Choroid plexus epithelial cell (primary cell): ENCODE measurements around the gene AREG.

ENCODE experiments used
- DNase-seq: peaks from one replicate; pipeline ENCODE4 v3.0.0-alpha.2; 2010; ENCODE audit warnings: low read depth
- H3K4me3 ChIP-seq: 2 replicates; pipeline ENCODE4 v1.5.1; 2011; ENCODE audit warnings: low read depth, mild to moderate bottlenecking, control low read depth, low read length, moderate library complexity
- TF ChIP-seq, protein P1 (sequence below): conservative IDR thresholded peaks from 2 replicates; pipeline ENCODE4 v1.5.1; 2011; ENCODE audit warnings: low read depth, mild to moderate bottlenecking, control low read depth, inconsistent platforms, low read length, moderate library complexity

Gene AREG

DNA sequence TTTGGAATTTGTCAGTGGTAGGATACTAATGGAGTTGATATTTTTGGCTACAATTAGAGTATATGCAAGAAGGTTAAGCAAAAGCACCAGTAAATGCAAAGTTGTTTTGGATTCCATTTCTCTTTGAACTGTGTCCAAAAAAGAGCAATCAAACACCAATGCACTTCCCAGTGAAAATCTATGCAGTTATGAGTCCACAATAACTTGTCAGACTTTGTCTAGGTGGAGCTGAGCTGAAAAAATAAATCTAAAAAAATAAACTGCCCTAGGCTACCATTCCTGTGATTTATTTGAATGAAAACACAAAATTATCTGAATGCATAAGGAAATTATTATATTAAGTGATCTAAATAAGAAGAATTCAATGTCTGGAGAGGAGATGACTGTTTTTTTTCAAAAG is 37.0 kb upstream of the AREG start:
- no peak overlapping the region for H3K4me3 ChIP-seq
- TF ChIP-seq, protein P1, sequence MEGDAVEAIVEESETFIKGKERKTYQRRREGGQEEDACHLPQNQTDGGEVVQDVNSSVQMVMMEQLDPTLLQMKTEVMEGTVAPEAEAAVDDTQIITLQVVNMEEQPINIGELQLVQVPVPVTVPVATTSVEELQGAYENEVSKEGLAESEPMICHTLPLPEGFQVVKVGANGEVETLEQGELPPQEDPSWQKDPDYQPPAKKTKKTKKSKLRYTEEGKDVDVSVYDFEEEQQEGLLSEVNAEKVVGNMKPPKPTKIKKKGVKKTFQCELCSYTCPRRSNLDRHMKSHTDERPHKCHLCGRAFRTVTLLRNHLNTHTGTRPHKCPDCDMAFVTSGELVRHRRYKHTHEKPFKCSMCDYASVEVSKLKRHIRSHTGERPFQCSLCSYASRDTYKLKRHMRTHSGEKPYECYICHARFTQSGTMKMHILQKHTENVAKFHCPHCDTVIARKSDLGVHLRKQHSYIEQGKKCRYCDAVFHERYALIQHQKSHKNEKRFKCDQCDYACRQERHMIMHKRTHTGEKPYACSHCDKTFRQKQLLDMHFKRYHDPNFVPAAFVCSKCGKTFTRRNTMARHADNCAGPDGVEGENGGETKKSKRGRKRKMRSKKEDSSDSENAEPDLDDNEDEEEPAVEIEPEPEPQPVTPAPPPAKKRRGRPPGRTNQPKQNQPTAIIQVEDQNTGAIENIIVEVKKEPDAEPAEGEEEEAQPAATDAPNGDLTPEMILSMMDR: no peak
- DNase-seq: no peak

DNA sequence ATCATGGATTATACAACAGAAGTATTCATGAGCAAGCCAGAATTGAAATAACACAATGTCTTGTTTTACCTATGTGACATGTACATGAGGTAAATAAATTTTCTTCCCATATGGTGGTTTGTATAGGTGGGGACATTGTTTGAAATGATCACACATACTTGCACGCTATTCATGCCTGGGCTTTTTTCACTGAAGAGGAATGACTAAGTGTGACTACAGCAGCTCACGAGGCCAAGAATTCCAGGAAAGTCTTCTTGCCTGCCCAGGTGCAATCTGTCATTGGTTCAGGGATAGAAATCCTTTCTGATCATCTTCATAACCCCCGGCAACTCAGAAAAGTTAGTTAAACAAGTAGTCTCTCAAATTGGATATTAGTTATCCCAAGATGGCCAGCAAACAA is 36.3 kb upstream of the AREG start:
- H3K4me3 ChIP-seq: no peak overlapping the region
- TF ChIP-seq, protein P1: no peak
- peak; percentile 35 for DNase-seq

- no peak overlapping the region for H3K4me3 ChIP-seq
- TF ChIP-seq, protein P1: no peak
- peak; percentile 72 for DNase-seq
Observed at GRCh38 chr4:74410272-74410671, 34.7 kb upstream of the AREG start.

GRCh38 chr4:74412225-74412624 is 32.7 kb upstream of the AREG start:
- TF ChIP-seq, protein P1: no peak
- H3K4me3 ChIP-seq: no peak overlapping the region
- no peak for DNase-seq

- H3K4me3 ChIP-seq: no peak overlapping the region
- DNase-seq: no peak
- TF ChIP-seq, protein P1: no peak
Observed at GRCh38 chr4:74413265-74413664, 31.7 kb upstream of the AREG start.

DNA sequence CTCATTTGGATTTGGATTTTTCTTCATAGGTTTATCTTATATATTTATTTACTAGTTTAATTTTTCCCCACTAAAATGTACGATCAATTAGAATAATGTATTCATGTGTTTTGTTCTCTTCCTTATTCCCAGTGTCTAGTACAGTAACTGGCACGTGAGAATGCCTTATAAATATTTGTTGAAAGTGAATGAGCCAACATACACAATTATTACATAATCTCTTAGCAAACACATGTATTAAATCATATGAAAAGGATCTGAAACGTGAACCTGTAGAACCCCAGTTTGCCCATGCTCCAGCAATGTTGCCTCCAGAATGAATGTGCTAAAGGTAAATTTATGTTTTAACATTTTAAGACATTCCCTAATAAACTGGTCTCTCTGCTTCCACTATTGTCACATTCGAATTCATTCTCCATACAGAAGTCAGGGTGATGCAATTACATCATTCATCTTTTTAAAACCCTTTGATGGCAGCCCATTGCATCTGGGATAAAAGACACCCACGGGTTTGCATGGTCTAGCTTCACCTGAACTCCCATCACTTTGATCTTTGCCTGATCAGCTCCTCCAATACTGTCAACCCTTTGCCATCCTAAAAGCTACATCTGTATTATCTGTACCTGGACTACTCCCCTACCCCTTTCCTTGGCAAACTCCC is 30.7 kb upstream of the AREG start:
- TF ChIP-seq, protein P1: no peak
- H3K4me3 ChIP-seq: no peak overlapping the region
- DNase-seq: no peak

DNA sequence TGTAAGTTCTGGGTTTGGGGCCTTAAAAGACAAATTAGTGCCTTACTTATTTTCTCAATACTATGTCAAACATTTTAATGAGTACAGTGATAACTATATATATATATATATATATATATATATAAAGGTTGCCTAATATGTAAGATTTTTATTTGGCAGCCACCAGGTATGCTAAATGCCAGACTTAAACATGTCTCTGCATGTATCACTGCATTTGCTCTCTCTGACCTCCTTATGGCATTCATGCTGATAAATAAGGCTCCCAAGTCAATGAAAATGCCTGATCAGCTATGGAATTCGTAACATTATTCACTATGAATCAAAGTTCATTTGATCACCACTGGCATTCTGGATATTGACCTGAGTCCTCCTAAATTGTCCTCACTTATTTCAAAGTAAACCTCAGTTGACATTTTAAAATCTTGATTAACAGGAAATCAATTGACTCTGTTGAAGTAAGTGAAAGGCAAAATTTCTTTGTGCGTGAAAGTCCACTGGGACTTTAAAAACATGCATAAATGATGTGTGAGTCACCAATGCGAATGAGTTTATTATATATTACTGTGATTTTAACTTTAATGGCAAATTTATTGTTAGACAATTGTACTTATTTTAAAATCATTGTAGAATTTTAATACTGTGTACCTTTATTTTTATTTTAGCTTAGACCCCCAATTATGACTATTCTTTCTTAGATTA is 29.2 kb upstream of the AREG start:
- TF ChIP-seq, protein P1: no peak
- no peak overlapping the region for H3K4me3 ChIP-seq
- DNase-seq: no peak
